Sigmoid colon (tissue), 7 donors: ENCODE data around the gene CDCA3. TPM values are rescaled to one million over a fixed set of nuclear protein-coding genes. Genes with fewer than 3 reads are reported as not detected.
A peak's percentile ranks its signal among the peaks of the same experiment; 100 is the strongest.

Experiments used
- DNase-seq: peaks from one replicate; pipeline ENCODE4 v3.0.0-alpha.2; 2019
- H3K27ac ChIP-seq, 4 donors: fragments of 200-600 bp; sonication (generic); one replicate each; pipeline ENCODE4 v1.5.1; 2016 to 2019; ENCODE audit warnings: mild to moderate bottlenecking in 1 of 4
- H3K27me3 ChIP-seq, 3 donors: fragments of 200-600 bp; sonication (generic); one replicate each; pipeline ENCODE4 v1.5.1; 2019; ENCODE audit warnings: mild to moderate bottlenecking in 1 of 3
- H3K36me3 ChIP-seq, 4 donors: fragments of 200-600 bp; sonication (generic); one replicate each; pipeline ENCODE4 v1.5.1; 2016 to 2019
- H3K4me1 ChIP-seq, 4 donors: fragments of 200-600 bp; sonication (generic); one replicate each; pipeline ENCODE4 v1.5.1; 2017 to 2019
- H3K4me3 ChIP-seq, 4 donors: fragments of 200-600 bp; sonication (generic); one replicate each; pipeline ENCODE4 v1.5.1; 2017 to 2019; ENCODE audit warnings: mild to moderate bottlenecking in 2 of 4, moderate library complexity in 1 of 4
- H3K9me3 ChIP-seq, 4 donors: fragments of 200-600 bp in 3 of 4; sonication (generic) in 3 of 4; one replicate each; pipeline versions ENCODE4 v1.5.1 to v1.6.1; 2013 to 2019
- CTCF ChIP-seq, 4 experiments: fragments of 450-650 bp in 3 of 4; fragments of 200-600 bp in 1 of 4; IDR thresholded peaks; one replicate each; pipeline ENCODE4 v1.5.1; 2016 to 2019; ENCODE audit warnings: antibody characterized with exemption in 4 of 4, mild to moderate bottlenecking in 3 of 4, moderate library complexity in 2 of 4
- EP300 ChIP-seq, 4 donors: sonication (generic); formaldehyde crosslinking; IDR thresholded peaks; one replicate each; pipeline ENCODE4 v1.6.1; 2017; ENCODE audit warnings: antibody characterized with exemption in 4 of 4
- POLR2A ChIP-seq, 2 donors: fragments of 450-650 bp; IDR thresholded peaks; one replicate each; pipeline ENCODE4 v1.6.1; 2016; ENCODE audit warnings: antibody characterized with exemption in 2 of 2, mild to moderate bottlenecking in 2 of 2, moderate library complexity in 2 of 2
- POLR2AphosphoS5 ChIP-seq, 4 donors: sonication (generic); formaldehyde crosslinking; IDR thresholded peaks; one replicate each; pipeline ENCODE4 v1.6.1; 2017; ENCODE audit warnings: antibody characterized with exemption in 4 of 4
- WGBS, 2 donors: extraction: QIAGEN DNeasy Blood & Tissue Kit; methylation state at CpG; one replicate each; pipeline ENCODE4 v1.1.7; 2013; 5-methylcytosine and 5-hydroxymethylcytosine counted together
- intact Hi-C: fragments of 100-400 bp; cut with DNase I; formaldehyde crosslinking; loops from one replicate; pipeline ENCODE4 v1.15.1; 2023
- polyA plus RNA-seq, 3 donors: library from polyadenylated mRNA; stranded (reverse); fragments of 200-250 nt; gene quantifications; one replicate each; pipeline ENCODE4 v1.2.3, GENCODE V29; 2013
- total RNA-seq, 4 donors: library from RNA; depleted of rRNA; stranded (reverse); fragments of >200 nt; gene quantifications; one replicate each; pipeline ENCODE4 v1.1.0, GENCODE V29; 2016
- donor health status: healthy with polysubstance abuse.
- donor health status: Bipolar disorder and iron deficiency.
- donor health status: healthy.

Gene CDCA3
- total RNA-seq (1 to 10 TPM in 1 of 4 donors, under 1 TPM in 3; 0.33 to 2.8 (median 0.45) TPM), polyA plus RNA-seq (10 to 100 TPM in 1 of 3 donors, 1 to 10 TPM in 2; 4.8 to 31.2 (median 8.6) TPM)

GRCh38 chr12:6851153-6851920, at the start of gene CDCA3:
CDCA3 (minus strand) TSS chr12:6851286; CDS start chr12:6850952, 334 bp downstream.
- Histone ChIP-seq H3K27ac (peak within 1 kb of the TSS; percentile 91 to 99 (median 96)), H3K4me3 (peak within 1 kb of the TSS; percentile 59 to 74 (median 68)), H3K27me3 (no peaks in the 10 kb centered on the region), H3K36me3 (peaks cover 7 to 37% (median 10%) of the 10 kb centered on the region in 4 donors), H3K9me3 (no peaks in the 10 kb centered on the region), H3K4me1 (peaks cover 0 to 22% (median 15%) of the 10 kb centered on the region in 4 donors)
- WGBS, 2 donors: 0 to 1% methylated on average over 37 of the region's 37 CpGs
- peak; percentile 99 for DNase-seq
- intact Hi-C loops: no loop called here
- TF ChIP-seq CTCF (IDR thresholded peaks at IDR 0.05): no peak
- peak; percentile 78 to 96 (median 94) for TF ChIP-seq POLR2AphosphoS5 (IDR thresholded peaks at IDR 0.05)
- peak; percentile 36 to 82 for TF ChIP-seq POLR2A (IDR thresholded peaks at IDR 0.05)
- no peak for TF ChIP-seq EP300 (IDR thresholded peaks at IDR 0.05)

GRCh38 chr12:6899837-6900519, 48.9 kb upstream of the CDCA3 start:
- no peak overlapping the region for H3K4me3 ChIP-seq
- no peaks in the 10 kb centered on the region for H3K9me3 ChIP-seq
- peaks cover 0 to 8% (median 5%) of the 10 kb centered on the region in 4 donors for H3K4me1 ChIP-seq
- no peaks in the 10 kb centered on the region for H3K36me3 ChIP-seq
- WGBS, 2 donors: 9 to 37% methylated on average over 10 of the region's 10 CpGs
- intact Hi-C loops: no loop called here
- TF ChIP-seq CTCF (IDR thresholded peaks at IDR 0.05) (no peak), POLR2A (IDR thresholded peaks at IDR 0.05) (peak in 1 of 2 donors; percentile 11), POLR2AphosphoS5 (IDR thresholded peaks at IDR 0.05) (peak in 1 of 4 donors; percentile 9), EP300 (IDR thresholded peaks at IDR 0.05) (no peak)
- no peaks in the 10 kb centered on the region for H3K27me3 ChIP-seq
- DNase-seq: peak; percentile 81
- H3K27ac ChIP-seq: no peak overlapping the region

DNA sequence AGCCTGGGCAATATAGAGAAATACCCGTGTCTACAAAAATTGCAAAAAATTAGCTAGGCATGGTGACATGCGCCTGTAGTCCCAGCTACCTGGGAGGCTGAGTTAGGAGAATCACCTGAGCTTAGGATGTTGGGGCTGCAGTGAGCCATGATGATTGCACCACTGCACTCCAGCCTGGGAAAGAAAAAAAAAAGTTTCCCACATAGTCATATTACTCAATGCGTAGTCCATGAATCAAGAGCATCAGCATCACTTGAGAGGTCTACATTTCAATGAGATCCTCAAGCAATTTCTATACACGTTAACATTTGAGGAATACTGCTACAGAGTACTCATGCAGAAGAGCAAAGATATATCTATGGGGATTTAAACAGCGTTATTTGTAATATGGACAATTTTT, 48.3 kb upstream of the CDCA3 start:
- TF ChIP-seq POLR2A (IDR thresholded peaks at IDR 0.05): no peak
- no peak for TF ChIP-seq CTCF (IDR thresholded peaks at IDR 0.05)
- TF ChIP-seq POLR2AphosphoS5 (IDR thresholded peaks at IDR 0.05): no peak
- no peak for TF ChIP-seq EP300 (IDR thresholded peaks at IDR 0.05)
- Histone ChIP-seq H3K27me3 (no peaks in the 10 kb centered on the region), H3K36me3 (no peaks in the 10 kb centered on the region), H3K9me3 (no peaks in the 10 kb centered on the region), H3K4me3 (no peak overlapping the region), H3K27ac (no peak overlapping the region), H3K4me1 (peaks cover 0 to 5% (median 4%) of the 10 kb centered on the region in 4 donors)
- intact Hi-C loops: no loop called here
- 43 to 75% methylated on average over 5 of the region's 5 CpGs for WGBS, 2 donors
- DNase-seq: no peak

GRCh38 chr12:6896846-6897435, 45.9 kb upstream of the CDCA3 start:
- Histone ChIP-seq H3K27ac (no peak overlapping the region), H3K27me3 (no peaks in the 10 kb centered on the region), H3K4me3 (no peak overlapping the region), H3K36me3 (no peaks in the 10 kb centered on the region), H3K9me3 (no peaks in the 10 kb centered on the region), H3K4me1 (peaks cover 0 to 2% (median 0%) of the 10 kb centered on the region in 4 donors)
- WGBS, 2 donors: 86 to 92% methylated on average over 6 of the region's 6 CpGs
- intact Hi-C loops: no loop called here
- TF ChIP-seq POLR2AphosphoS5 (IDR thresholded peaks at IDR 0.05): no peak
- TF ChIP-seq POLR2A (IDR thresholded peaks at IDR 0.05): no peak
- TF ChIP-seq EP300 (IDR thresholded peaks at IDR 0.05): no peak
- TF ChIP-seq CTCF (IDR thresholded peaks at IDR 0.05): no peak
- DNase-seq: no peak
